Stomach (tissue), 4 donors: ENCODE results near the gene GTF3C2.

ENCODE experiments used
- EP300 ChIP-seq: sonication (generic); formaldehyde crosslinking; IDR thresholded peaks from one replicate; pipeline ENCODE4 v1.6.1; 2017; ENCODE audit warnings: antibody characterized with exemption
- TF ChIP-seq, protein P1 (sequence below), 7 experiments: fragments of 450-650 bp in 4 of 7; fragments of 200-600 bp in 3 of 7; sonication (generic) in 3 of 7; IDR thresholded peaks; one replicate each; pipeline ENCODE4 v1.5.1; 2016 to 2019; ENCODE audit warnings: antibody characterized with exemption in 7 of 7, control low read depth in 2 of 7, mild to moderate bottlenecking in 1 of 7

DNA sequence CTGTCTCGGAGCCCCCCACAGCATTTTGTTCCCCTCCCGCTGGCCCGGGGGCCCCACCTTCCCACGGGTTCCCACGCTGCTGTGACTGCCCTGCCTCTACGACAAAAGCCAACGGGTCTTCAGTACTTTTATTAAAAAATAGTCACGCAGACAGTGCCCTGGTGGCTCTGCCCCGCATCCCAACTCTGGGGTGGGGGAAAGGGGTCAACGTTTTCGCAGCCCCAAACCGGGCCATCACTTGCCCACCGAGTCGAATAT is 49.3 kb downstream of the GTF3C2 start:
- TF ChIP-seq, protein P1, sequence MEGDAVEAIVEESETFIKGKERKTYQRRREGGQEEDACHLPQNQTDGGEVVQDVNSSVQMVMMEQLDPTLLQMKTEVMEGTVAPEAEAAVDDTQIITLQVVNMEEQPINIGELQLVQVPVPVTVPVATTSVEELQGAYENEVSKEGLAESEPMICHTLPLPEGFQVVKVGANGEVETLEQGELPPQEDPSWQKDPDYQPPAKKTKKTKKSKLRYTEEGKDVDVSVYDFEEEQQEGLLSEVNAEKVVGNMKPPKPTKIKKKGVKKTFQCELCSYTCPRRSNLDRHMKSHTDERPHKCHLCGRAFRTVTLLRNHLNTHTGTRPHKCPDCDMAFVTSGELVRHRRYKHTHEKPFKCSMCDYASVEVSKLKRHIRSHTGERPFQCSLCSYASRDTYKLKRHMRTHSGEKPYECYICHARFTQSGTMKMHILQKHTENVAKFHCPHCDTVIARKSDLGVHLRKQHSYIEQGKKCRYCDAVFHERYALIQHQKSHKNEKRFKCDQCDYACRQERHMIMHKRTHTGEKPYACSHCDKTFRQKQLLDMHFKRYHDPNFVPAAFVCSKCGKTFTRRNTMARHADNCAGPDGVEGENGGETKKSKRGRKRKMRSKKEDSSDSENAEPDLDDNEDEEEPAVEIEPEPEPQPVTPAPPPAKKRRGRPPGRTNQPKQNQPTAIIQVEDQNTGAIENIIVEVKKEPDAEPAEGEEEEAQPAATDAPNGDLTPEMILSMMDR (IDR thresholded peaks at IDR 0.05): no peak
- TF ChIP-seq EP300: no peak
